Loucy (cell line): ENCODE data around the gene IFT43.
"Not testable (repeated sequence)": the region's sequence is repeated elsewhere in the genome, so short reads cannot be mapped to it uniquely, and the experiment has no call there.

Experiments
- H2AFZ ChIP-seq: fragments of 200-600 bp; sonication (generic); 2 replicates; pipeline ENCODE4 v1.6.0; 2016; ENCODE audit warnings: antibody characterized with exemption, mild to moderate bottlenecking, low read length, moderate library complexity
- H3F3A ChIP-seq: fragments of 200-600 bp; 2 replicates; pipeline ENCODE4 v1.6.0; 2016; ENCODE audit warnings: antibody characterized with exemption, low read depth, mild to moderate bottlenecking
- H3K27me3 ChIP-seq: fragments of 200-600 bp; sonication (generic); 2 replicates; pipeline ENCODE4 v1.6.1; 2014; ENCODE audit warnings: low read length, mild to moderate bottlenecking; ENCODE audit not compliant: insufficient read depth, poor library complexity, severe bottlenecking
- H3K36me3 ChIP-seq: fragments of 200-600 bp; sonication (generic); 2 replicates; pipeline ENCODE4 v1.6.1; 2016; ENCODE audit warnings: low read length; ENCODE audit not compliant: insufficient read depth
- H3K4me1 ChIP-seq: fragments of 200-600 bp; sonication (generic); 2 replicates; pipeline ENCODE4 v1.5.1; 2014; ENCODE audit warnings: low read length, mild to moderate bottlenecking; ENCODE audit not compliant: insufficient read depth, poor library complexity, severe bottlenecking
- H3K4me2 ChIP-seq: fragments of 200-600 bp; sonication (generic); 2 replicates; pipeline ENCODE4 v1.6.0; 2014; ENCODE audit warnings: antibody characterized with exemption, low read length, low read depth, mild to moderate bottlenecking; ENCODE audit not compliant: poor library complexity, severe bottlenecking
- H3K4me3 ChIP-seq: fragments of 200-600 bp; sonication (generic); 2 replicates; pipeline ENCODE4 v1.5.1; 2014; ENCODE audit warnings: low read length, mild to moderate bottlenecking, mixed read lengths; ENCODE audit not compliant: poor library complexity, severe bottlenecking
- H3K79me2 ChIP-seq: fragments of 200-600 bp; sonication (generic); 2 replicates; pipeline ENCODE4 v1.6.1; 2014; ENCODE audit warnings: low read length; ENCODE audit not compliant: insufficient read depth
- H3K9ac ChIP-seq: fragments of 200-600 bp; sonication (generic); 2 replicates; pipeline ENCODE4 v1.6.0; 2014; ENCODE audit warnings: mild to moderate bottlenecking, low read depth, low read length, moderate library complexity; ENCODE audit not compliant: poor library complexity, severe bottlenecking
- H3K9me2 ChIP-seq: fragments of 200-600 bp; sonication (generic); replicated peaks from 2 replicates; pipeline ENCODE4 v1.6.1; 2016; ENCODE audit warnings: low read depth, low read length, mixed read lengths
- H3K9me3 ChIP-seq: fragments of 200-600 bp; sonication (generic); 2 replicates; pipeline ENCODE4 v1.6.1; 2014; ENCODE audit warnings: mild to moderate bottlenecking, antibody characterized with exemption, low read length, low read depth; ENCODE audit not compliant: insufficient read depth
- H4K20me1 ChIP-seq: fragments of 200-600 bp; sonication (generic); 2 replicates; pipeline ENCODE4 v1.6.0; 2014; ENCODE audit warnings: antibody characterized with exemption, low read length, mild to moderate bottlenecking; ENCODE audit not compliant: insufficient read depth, poor library complexity, severe bottlenecking
- EZH2phosphoT487 ChIP-seq: fragments of 200-600 bp; IDR thresholded peaks from 2 replicates; pipeline ENCODE4 v1.6.1; 2018; ENCODE audit warnings: antibody characterized with exemption, mild to moderate bottlenecking, moderate library complexity, borderline replicate concordance
- TF ChIP-seq, protein P1 (sequence below): fragments of 200-600 bp; sonication (generic); conservative IDR thresholded peaks from 2 replicates; pipeline ENCODE4 v1.5.1; 2014; ENCODE audit warnings: mild to moderate bottlenecking, antibody characterized with exemption, low read length

Gene IFT43

DNA sequence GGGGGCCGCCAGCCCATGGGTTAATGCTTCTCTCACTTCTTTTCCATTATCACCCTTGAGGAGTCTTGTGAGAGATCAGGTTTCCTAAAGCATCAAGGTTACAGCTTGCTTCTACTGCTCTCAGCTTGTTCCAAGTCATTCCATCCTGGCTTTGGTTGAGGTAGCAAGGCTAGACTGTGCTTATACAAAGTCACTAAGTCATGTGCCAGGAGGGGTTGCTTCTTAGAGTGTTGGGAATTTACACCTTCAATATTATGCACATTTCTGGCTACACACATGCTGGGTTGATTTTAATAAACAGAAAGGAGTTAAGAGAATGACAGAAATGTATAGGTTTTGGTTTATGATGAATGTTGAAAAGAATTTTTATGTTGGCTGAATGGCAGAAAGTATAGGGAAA is 21.8 kb downstream of the IFT43 start:
- no peaks in the 10 kb centered on the region for H3K4me1 ChIP-seq
- no peak for TF ChIP-seq EZH2phosphoT487
- TF ChIP-seq, protein P1, sequence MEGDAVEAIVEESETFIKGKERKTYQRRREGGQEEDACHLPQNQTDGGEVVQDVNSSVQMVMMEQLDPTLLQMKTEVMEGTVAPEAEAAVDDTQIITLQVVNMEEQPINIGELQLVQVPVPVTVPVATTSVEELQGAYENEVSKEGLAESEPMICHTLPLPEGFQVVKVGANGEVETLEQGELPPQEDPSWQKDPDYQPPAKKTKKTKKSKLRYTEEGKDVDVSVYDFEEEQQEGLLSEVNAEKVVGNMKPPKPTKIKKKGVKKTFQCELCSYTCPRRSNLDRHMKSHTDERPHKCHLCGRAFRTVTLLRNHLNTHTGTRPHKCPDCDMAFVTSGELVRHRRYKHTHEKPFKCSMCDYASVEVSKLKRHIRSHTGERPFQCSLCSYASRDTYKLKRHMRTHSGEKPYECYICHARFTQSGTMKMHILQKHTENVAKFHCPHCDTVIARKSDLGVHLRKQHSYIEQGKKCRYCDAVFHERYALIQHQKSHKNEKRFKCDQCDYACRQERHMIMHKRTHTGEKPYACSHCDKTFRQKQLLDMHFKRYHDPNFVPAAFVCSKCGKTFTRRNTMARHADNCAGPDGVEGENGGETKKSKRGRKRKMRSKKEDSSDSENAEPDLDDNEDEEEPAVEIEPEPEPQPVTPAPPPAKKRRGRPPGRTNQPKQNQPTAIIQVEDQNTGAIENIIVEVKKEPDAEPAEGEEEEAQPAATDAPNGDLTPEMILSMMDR, result no peak
- no peak overlapping the region for H3K9ac ChIP-seq
- no peaks in the 10 kb centered on the region for H4K20me1 ChIP-seq
- no peaks in the 10 kb centered on the region for H3F3A ChIP-seq
- 0 out of 2 replicates have a peak, but pooled peaks cover 3% of the 10 kb centered on the region for H3K9me3 ChIP-seq
- H3K36me3 ChIP-seq, result no peaks in the 10 kb centered on the region
- H2AFZ ChIP-seq, result no peak overlapping the region
- H3K27me3 ChIP-seq, result no peaks in the 10 kb centered on the region
- no peaks in the 10 kb centered on the region for H3K79me2 ChIP-seq
- H3K9me2 ChIP-seq, result no peaks in the 10 kb centered on the region
- H3K4me2 ChIP-seq, result no peak overlapping the region
- H3K4me3 ChIP-seq, result no peak overlapping the region

DNA sequence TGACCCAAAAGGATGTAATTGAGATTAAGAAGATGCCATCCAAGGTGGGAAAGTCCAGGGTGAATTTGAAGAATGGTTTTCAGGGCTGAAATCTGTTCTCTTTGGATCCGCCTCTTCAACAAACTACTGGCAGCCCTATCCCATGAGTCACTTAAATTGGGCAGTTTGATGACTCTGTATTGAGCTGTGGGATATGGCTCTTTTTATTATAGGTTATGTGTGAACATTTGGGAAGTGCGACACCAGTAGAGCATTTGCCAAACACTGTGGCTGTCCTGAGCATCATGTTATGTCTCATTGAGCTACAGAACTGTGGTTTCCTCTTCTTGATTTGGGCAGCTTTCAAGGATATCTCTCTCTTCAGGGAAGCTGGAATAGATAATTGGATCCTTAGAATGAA is 22.3 kb downstream of the IFT43 start:
- Histone ChIP-seq H3K9me2 (no peaks in the 10 kb centered on the region), H3K27me3 (no peaks in the 10 kb centered on the region), H3K36me3 (no peaks in the 10 kb centered on the region), H3K9ac (no peak overlapping the region), H4K20me1 (no peaks in the 10 kb centered on the region), H3K4me1 (no peaks in the 10 kb centered on the region), H3K4me3 (no peak overlapping the region), H3F3A (no peaks in the 10 kb centered on the region), H2AFZ (no peak overlapping the region), H3K4me2 (no peak overlapping the region), H3K79me2 (no peaks in the 10 kb centered on the region), H3K9me3 (0 out of 2 replicates have a peak, but pooled peaks cover 3% of the 10 kb centered on the region)
- TF ChIP-seq, protein P1, result no peak
- TF ChIP-seq EZH2phosphoT487, result no peak

DNA sequence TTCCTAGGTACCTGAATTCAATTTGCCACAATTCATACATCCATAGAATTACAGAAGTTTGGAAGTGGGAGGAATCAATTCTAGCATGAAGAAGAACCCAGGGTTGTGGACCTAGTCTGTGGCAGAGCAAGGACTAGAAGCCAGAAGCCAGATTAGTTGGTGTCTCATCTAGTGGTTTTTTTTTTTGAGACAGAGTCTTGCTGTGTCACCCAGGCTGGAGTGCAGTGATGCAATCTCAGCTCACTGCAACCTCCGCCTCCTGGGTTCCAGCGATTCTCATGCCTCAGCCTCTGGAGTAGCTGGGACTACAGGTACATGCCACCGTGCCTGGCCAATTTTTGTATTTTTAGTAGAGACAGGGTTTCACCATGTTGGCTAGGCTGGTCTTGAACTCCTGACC is 24.1 kb downstream of the IFT43 start:
- H2AFZ ChIP-seq, H3K4me3 ChIP-seq, H3K27me3 ChIP-seq, H3F3A ChIP-seq, H3K4me2 ChIP-seq, H3K79me2 ChIP-seq, H3K9ac ChIP-seq, H3K9me2 ChIP-seq, H3K9me3 ChIP-seq, H3K36me3 ChIP-seq, H3K4me1 ChIP-seq, H4K20me1 ChIP-seq: not testable (repeated sequence)

DNA sequence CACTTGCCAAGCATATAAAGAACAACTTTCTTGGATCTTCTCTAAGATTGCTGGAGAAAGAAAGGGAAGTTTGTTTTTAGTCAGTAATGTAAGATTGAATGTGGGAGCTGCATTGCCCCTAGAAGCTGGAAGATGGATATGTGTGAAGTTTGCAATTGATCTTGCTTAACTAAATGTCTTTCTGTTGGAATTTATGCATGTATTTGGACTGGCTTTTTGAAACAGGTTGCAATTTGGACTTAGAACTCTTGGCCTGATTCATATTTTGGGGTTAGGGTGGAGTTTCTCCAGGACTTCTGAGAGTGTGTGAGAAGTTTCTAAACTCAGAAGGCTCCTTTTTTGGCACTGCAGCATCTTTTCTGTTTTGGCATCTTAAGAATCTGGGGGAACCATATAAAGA is 26.4 kb downstream of the IFT43 start:
- TF ChIP-seq, protein P1, result no peak
- no peak for TF ChIP-seq EZH2phosphoT487
- Histone ChIP-seq H4K20me1 (no peaks in the 10 kb centered on the region), H3K27me3 (no peaks in the 10 kb centered on the region), H2AFZ (no peak overlapping the region), H3K9ac (no peak overlapping the region), H3K79me2 (no peaks in the 10 kb centered on the region), H3K9me3 (no peaks in the 10 kb centered on the region), H3K9me2 (no peaks in the 10 kb centered on the region), H3F3A (no peaks in the 10 kb centered on the region), H3K4me1 (peaks cover 5% of the 10 kb centered on the region), H3K4me3 (no peak overlapping the region), H3K4me2 (no peak overlapping the region), H3K36me3 (no peaks in the 10 kb centered on the region)
